GM12878 (cell line): Measurements from ENCODE around the gene FMNL3. TPM values are rescaled to one million over a fixed set of nuclear protein-coding genes. Genes with fewer than 3 reads are reported as not detected.
A peak's percentile ranks its signal among the peaks of the same experiment; 100 is the strongest.

Experiments
- ATAC-seq: fragments of 200-7000 bp; cut with Tn5 transposase; 3 replicates; pipeline ENCODE4 v1.9.1; 2020; ENCODE audit warnings: mild to moderate bottlenecking, moderate library complexity
- BruUV-seq: library from RNA; stranded (reverse); fragments of 400-500 nt; replicated peaks from 2 replicates; lab custom pipeline; 2021; lab: Mats Ljungman, UMichigan
- CTCF ChIA-PET: fragments of 300-600 bp; sonication (Branson Sonifier 250); formaldehyde crosslinking; extraction: SDS; loops from one replicate; lab custom pipeline; 2021; ENCODE audit warnings: inconsistent platforms; lab: Yijun Ruan, JAX
- POLR2A ChIA-PET: fragments of 350-600 bp; formaldehyde crosslinking; extraction: SDS; loops from one replicate; lab custom pipeline; 2021; ENCODE audit warnings: inconsistent platforms; lab: Charles Lee
- RAD21 ChIA-PET: fragments of 300-600 bp; sonication (Branson Sonifier 250); formaldehyde crosslinking; loops from one replicate; lab custom pipeline; 2023; ENCODE audit warnings: antibody characterized with exemption; ENCODE audit not compliant: unreplicated experiment; lab: Charles Lee
- SMC1A ChIA-PET: fragments of 300-600 bp; sonication (Branson Sonifier 250); formaldehyde crosslinking; loops from one replicate; lab custom pipeline; 2023; ENCODE audit not compliant: unreplicated experiment, uncharacterized antibody; lab: Charles Lee
- DNase-seq: peaks from one replicate; pipeline ENCODE4 v3.0.0-alpha.2; 2011; ENCODE audit warnings: low read depth, low spot score
- FAIRE-seq: peaks from 3 replicates; lab custom pipeline; 2011; peaks lifted over from hg19 to GRCh38; lab: Jason Lieb, UNC
- H2AFZ ChIP-seq: 2 replicates; pipeline ENCODE4 v1.6.0; 2011; ENCODE audit warnings: low read depth, low read length, control low read depth; ENCODE audit not compliant: control insufficient read depth
- H3K27ac ChIP-seq: 2 replicates; pipeline ENCODE4 v1.5.1; 2011; ENCODE audit warnings: control low read depth; ENCODE audit not compliant: control insufficient read depth, insufficient read depth
- H3K27me3 ChIP-seq, 2 experiments: replicated peaks in 1 of 2; 2 replicates each; pipeline versions ENCODE4 v1.6.0 to v1.6.1; 2011; ENCODE audit warnings: low read length in 1 of 2; ENCODE audit not compliant: control insufficient read depth in 2 of 2, insufficient read depth in 2 of 2
- H3K36me3 ChIP-seq, 2 experiments: 2 replicates each; pipeline ENCODE4 v1.5.1; 2011; ENCODE audit warnings: low read length in 1 of 2; ENCODE audit not compliant: control insufficient read depth in 2 of 2, insufficient read depth in 2 of 2
- H3K4me1 ChIP-seq: 2 replicates; pipeline ENCODE4 v1.6.1; 2011; ENCODE audit warnings: mild to moderate bottlenecking, low read length, moderate library complexity, mixed read lengths; ENCODE audit not compliant: control insufficient read depth, insufficient read depth
- H3K4me2 ChIP-seq: 2 replicates; pipeline ENCODE4 v1.6.0; 2011; ENCODE audit warnings: control low read depth; ENCODE audit not compliant: control insufficient read depth, insufficient read depth
- H3K4me3 ChIP-seq: fragments of 200-600 bp; sonication (generic); 2 replicates; pipeline ENCODE4 v1.5.1; 2016
- H3K79me2 ChIP-seq: 2 replicates; pipeline ENCODE4 v1.6.0; 2011; ENCODE audit warnings: low read length; ENCODE audit not compliant: control insufficient read depth, insufficient read depth
- H3K9ac ChIP-seq: 2 replicates; pipeline ENCODE4 v1.8.0; 2011; ENCODE audit warnings: low read length, control low read depth, mixed read lengths; ENCODE audit not compliant: control insufficient read depth, insufficient read depth
- H3K9me3 ChIP-seq: replicated peaks from 3 replicates; pipeline ENCODE4 v1.5.1; 2011; ENCODE audit warnings: mild to moderate bottlenecking, low read length; ENCODE audit not compliant: control insufficient read depth, insufficient read depth
- H4K20me1 ChIP-seq: 2 replicates; pipeline ENCODE4 v1.6.0; 2011; ENCODE audit not compliant: control insufficient read depth, insufficient read depth
- ASH2L ChIP-seq: fragments of 300-600, 200-600 bp; sonication (generic); IDR thresholded peaks from 2 replicates; pipeline ENCODE4 v1.6.1; 2017; ENCODE audit warnings: low read depth, mild to moderate bottlenecking, borderline replicate concordance
- BACH1 ChIP-seq: fragments of 450-650 bp; IDR thresholded peaks from 2 replicates; pipeline ENCODE4 v1.6.1; 2017; ENCODE audit warnings: mild to moderate bottlenecking, borderline replicate concordance
- CBFB ChIP-seq: IDR thresholded peaks from 2 replicates; pipeline ENCODE4 v1.6.1; 2016; ENCODE audit warnings: antibody characterized with exemption, low read depth
- GATAD2B ChIP-seq: fragments of 450-650 bp; conservative IDR thresholded peaks from 2 replicates; pipeline ENCODE4 v1.6.1; 2017; ENCODE audit warnings: low read depth, mild to moderate bottlenecking, moderate library complexity
- HCFC1 ChIP-seq: fragments of 150-350 bp; IDR thresholded peaks from 2 replicates; pipeline ENCODE4 v1.6.1; 2014; ENCODE audit warnings: low read length
- KDM1A ChIP-seq: fragments of 200-600 bp; sonication (generic); IDR thresholded peaks from 2 replicates; pipeline ENCODE4 v1.6.1; 2016; ENCODE audit warnings: borderline replicate concordance
- NFYA ChIP-seq: IDR thresholded peaks from 2 replicates; pipeline ENCODE4 v1.6.1; 2011; ENCODE audit warnings: low read depth, mild to moderate bottlenecking, low read length, improper control_type of control experiment, borderline replicate concordance
- NR2C1 ChIP-seq: fragments of 450-650 bp; IDR thresholded peaks from 2 replicates; pipeline ENCODE4 v1.6.1; 2017; ENCODE audit warnings: antibody characterized with exemption, mild to moderate bottlenecking, moderate library complexity
- POLR2A ChIP-seq: IDR thresholded peaks from 2 replicates; pipeline ENCODE4 v1.6.1; 2011; ENCODE audit warnings: low read depth, mild to moderate bottlenecking, low read length
- POLR2AphosphoS5 ChIP-seq: IDR thresholded peaks from 2 replicates; pipeline ENCODE4 v1.6.1; 2011; ENCODE audit warnings: mild to moderate bottlenecking, low read length, inconsistent platforms
- SUPT20H ChIP-seq: IDR thresholded peaks from 2 replicates; pipeline ENCODE4 v1.6.1; 2011; ENCODE audit warnings: low read depth, mild to moderate bottlenecking, low read length, moderate library complexity, borderline replicate concordance; ENCODE audit not compliant: control insufficient read depth
- YBX1 ChIP-seq: fragments of 450-650 bp; IDR thresholded peaks from 2 replicates; pipeline ENCODE4 v1.6.1; 2016; ENCODE audit warnings: antibody characterized with exemption
- ZNF384 ChIP-seq: IDR thresholded peaks from 2 replicates; pipeline ENCODE4 v1.6.1; 2012; ENCODE audit warnings: low read depth, mild to moderate bottlenecking, low read length, improper control_type of control experiment, borderline replicate concordance
- WGBS: methylation state at CpG from one replicate; pipeline ENCODE4 v1.1.6; 2016; ENCODE audit warnings: low lambda C conversion rate; ENCODE audit not compliant: insufficient replicate concordance, insufficient coverage; ENCODE audit errors: missing lambda C conversion rate; 5-methylcytosine and 5-hydroxymethylcytosine counted together
- in situ Hi-C: fragments of 300-500 bp; cut with MboI; formaldehyde crosslinking; loops from 9 replicates; pipeline ENCODE4 v1.14.3; 2018; ENCODE audit warnings: mixed read lengths
- intact Hi-C: fragments of 100-400 bp; cut with micrococcal nuclease; formaldehyde crosslinking; loops from one replicate; pipeline ENCODE4 v1.14.2; 2022; ENCODE audit not compliant: unreplicated experiment
- polyA plus RNA-seq, 11 experiments: library from polyadenylated mRNA; depleted of rRNA in 4 of 11; unstranded in 6 of 11; stranded (reverse) in 5 of 11; fragments of >200 nt; fragmentation: Nextera tagmentation in 4 of 11; fragmentation: Illumina TruSeq in 1 of 11; extraction: Ambion mirVana in 4 of 11; extraction: Trizol in 1 of 11; gene quantifications; 1 replicate in 1 of 11; 2 replicates in 10 of 11; pipeline versions ENCODE4 v1.2.1 to v1.2.3, GENCODE V29; 2011 to 2016; ENCODE audit warnings: inconsistent platforms in 2 of 11, missing spikeins in 2 of 11, low read depth in 1 of 11
- total RNA-seq, 4 experiments: library from RNA; depleted of rRNA in 3 of 4; stranded (reverse); fragments of >200 nt in 3 of 4; fragmentation: Illumina TruSeq in 1 of 4; extraction: Trizol in 1 of 4; gene quantifications; 2 replicates each; pipeline versions ENCODE4 v1.2.1 to v1.2.3, GENCODE V29; 2013 to 2021
- TF ChIP-seq, protein P1 (sequence below): fragments of 150-350 bp; IDR thresholded peaks from 2 replicates; pipeline ENCODE4 v1.6.1; 2016; ENCODE audit warnings: low read depth, low read length
- TF ChIP-seq, protein P2 (sequence below): IDR thresholded peaks from 2 replicates; pipeline ENCODE4 v1.6.1; 2012; ENCODE audit warnings: low read depth, low read length, improper control_type of control experiment
- TF ChIP-seq, protein P3 (sequence below): IDR thresholded peaks from 2 replicates; pipeline ENCODE4 v1.6.1; 2012; ENCODE audit warnings: low read depth, low read length, improper control_type of control experiment
- TF ChIP-seq, protein P4 (sequence below): fragments of 450-650 bp; IDR thresholded peaks from 2 replicates; pipeline ENCODE4 v1.6.1; 2017; ENCODE audit warnings: mild to moderate bottlenecking

The FMNL3 gene
- total and polyA plus RNA-seq, 10 of the 15 experiments (the other 5 are each of a cell fraction or from before 2014, with no cell fraction given): 3.0 to 64.9 (median 30.9) TPM

DNA sequence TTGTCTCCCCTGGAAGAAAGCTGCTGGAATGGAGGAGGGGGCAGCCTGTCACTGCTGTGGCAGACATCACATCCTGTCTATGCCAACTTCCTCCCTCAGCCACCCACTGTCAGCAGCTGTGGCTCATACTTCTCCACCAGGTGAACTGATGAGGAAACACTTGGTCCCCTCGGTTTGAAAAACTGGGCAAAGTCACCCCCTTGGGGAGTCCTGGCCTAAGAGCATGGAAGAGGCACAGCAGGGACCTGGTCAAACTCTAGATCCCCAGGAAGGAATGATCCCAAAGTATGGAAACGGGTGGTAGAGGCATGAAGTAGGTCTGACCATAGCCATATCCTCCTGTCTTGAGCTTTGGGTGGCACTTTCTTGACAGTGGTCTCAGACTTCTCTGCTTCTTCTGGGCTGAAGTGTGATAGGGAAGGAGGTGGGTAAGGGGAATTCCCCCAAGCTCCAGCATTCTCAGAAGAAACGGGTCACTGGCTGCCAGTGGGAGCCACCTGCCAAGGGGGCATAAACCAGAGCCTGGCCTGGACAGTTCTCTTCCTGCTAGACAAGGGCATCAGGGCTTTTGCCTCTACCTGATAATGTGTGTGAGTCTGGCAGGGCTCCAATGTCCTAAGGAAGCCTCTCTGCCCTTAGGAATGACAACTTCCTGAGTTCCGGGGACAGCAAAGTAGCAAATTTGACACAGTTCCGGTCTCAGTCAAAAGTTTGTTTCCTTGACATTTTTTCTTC lies 36.0 kb downstream of the FMNL3 start:
- peak overlapping the region; percentile 33 for H2AFZ ChIP-seq
- peak; percentile 72 for ATAC-seq
- BruUV-seq: no TSS peak
- no peak for TF ChIP-seq ASH2L
- TF ChIP-seq ZNF384: no peak
- TF ChIP-seq, protein P1, sequence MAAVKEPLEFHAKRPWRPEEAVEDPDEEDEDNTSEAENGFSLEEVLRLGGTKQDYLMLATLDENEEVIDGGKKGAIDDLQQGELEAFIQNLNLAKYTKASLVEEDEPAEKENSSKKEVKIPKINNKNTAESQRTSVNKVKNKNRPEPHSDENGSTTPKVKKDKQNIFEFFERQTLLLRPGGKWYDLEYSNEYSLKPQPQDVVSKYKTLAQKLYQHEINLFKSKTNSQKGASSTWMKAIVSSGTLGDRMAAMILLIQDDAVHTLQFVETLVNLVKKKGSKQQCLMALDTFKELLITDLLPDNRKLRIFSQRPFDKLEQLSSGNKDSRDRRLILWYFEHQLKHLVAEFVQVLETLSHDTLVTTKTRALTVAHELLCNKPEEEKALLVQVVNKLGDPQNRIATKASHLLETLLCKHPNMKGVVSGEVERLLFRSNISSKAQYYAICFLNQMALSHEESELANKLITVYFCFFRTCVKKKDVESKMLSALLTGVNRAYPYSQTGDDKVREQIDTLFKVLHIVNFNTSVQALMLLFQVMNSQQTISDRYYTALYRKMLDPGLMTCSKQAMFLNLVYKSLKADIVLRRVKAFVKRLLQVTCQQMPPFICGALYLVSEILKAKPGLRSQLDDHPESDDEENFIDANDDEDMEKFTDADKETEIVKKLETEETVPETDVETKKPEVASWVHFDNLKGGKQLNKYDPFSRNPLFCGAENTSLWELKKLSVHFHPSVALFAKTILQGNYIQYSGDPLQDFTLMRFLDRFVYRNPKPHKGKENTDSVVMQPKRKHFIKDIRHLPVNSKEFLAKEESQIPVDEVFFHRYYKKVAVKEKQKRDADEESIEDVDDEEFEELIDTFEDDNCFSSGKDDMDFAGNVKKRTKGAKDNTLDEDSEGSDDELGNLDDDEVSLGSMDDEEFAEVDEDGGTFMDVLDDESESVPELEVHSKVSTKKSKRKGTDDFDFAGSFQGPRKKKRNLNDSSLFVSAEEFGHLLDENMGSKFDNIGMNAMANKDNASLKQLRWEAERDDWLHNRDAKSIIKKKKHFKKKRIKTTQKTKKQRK: no peak
- TF ChIP-seq, protein P2, sequence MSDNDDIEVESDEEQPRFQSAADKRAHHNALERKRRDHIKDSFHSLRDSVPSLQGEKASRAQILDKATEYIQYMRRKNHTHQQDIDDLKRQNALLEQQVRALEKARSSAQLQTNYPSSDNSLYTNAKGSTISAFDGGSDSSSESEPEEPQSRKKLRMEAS: no peak
- no peak for TF ChIP-seq CBFB
- TF ChIP-seq, protein P3, sequence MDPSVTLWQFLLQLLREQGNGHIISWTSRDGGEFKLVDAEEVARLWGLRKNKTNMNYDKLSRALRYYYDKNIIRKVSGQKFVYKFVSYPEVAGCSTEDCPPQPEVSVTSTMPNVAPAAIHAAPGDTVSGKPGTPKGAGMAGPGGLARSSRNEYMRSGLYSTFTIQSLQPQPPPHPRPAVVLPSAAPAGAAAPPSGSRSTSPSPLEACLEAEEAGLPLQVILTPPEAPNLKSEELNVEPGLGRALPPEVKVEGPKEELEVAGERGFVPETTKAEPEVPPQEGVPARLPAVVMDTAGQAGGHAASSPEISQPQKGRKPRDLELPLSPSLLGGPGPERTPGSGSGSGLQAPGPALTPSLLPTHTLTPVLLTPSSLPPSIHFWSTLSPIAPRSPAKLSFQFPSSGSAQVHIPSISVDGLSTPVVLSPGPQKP: no peak
- TF ChIP-seq POLR2A: peak; percentile 33; the same call in 1 of the 2 replicates
- no peak for TF ChIP-seq HCFC1
- no peak for TF ChIP-seq BACH1
- no peak for TF ChIP-seq NR2C1
- TF ChIP-seq POLR2AphosphoS5: no peak
- TF ChIP-seq SUPT20H: no peak
- no peak for TF ChIP-seq NFYA
- TF ChIP-seq KDM1A: no peak
- TF ChIP-seq YBX1: no peak
- TF ChIP-seq GATAD2B: peak; percentile 61; the same call in 1 of the 2 replicates
- TF ChIP-seq, protein P4, sequence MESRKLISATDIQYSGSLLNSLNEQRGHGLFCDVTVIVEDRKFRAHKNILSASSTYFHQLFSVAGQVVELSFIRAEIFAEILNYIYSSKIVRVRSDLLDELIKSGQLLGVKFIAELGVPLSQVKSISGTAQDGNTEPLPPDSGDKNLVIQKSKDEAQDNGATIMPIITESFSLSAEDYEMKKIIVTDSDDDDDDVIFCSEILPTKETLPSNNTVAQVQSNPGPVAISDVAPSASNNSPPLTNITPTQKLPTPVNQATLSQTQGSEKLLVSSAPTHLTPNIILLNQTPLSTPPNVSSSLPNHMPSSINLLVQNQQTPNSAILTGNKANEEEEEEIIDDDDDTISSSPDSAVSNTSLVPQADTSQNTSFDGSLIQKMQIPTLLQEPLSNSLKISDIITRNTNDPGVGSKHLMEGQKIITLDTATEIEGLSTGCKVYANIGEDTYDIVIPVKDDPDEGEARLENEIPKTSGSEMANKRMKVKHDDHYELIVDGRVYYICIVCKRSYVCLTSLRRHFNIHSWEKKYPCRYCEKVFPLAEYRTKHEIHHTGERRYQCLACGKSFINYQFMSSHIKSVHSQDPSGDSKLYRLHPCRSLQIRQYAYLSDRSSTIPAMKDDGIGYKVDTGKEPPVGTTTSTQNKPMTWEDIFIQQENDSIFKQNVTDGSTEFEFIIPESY: no peak

More for the DNA sequence above, 36.0 kb downstream of the FMNL3 start:
- peaks cover 78% of the 10 kb centered on the region for H3K79me2 ChIP-seq
- 0% methylated on average over 5 of the region's 5 CpGs for WGBS
- intact Hi-C loops (no loop called here), in situ Hi-C loops (no loop called here)
- ChIA-PET RAD21 (interaction anchor here (1.4 to 8.6 kb wide), 5 partner anchors 9 to 33 kb away, joined by 4 to 167 read pairs (median 36); partner anchors contain the start of gene FMNL3), POLR2A (interaction anchor here (1.3 to 10.7 kb wide), 5 partner anchors 9 to 33 kb away, joined by 5 to 166 read pairs (median 48); partner anchors contain the start of gene FMNL3), SMC1A (interaction anchor here (0.9 to 14.9 kb wide), 10 partner anchors 8 to 33 kb away, joined by 3 to 131 read pairs (median 6); partner anchors contain the start of gene FMNL3), CTCF (interaction anchor here (0.9 to 10.3 kb wide), 8 partner anchors 8 to 33 kb away, joined by 3 to 86 read pairs (median 16); partner anchors contain the start of gene FMNL3)
- peaks cover 8 to 10% of the 10 kb centered on the region in 2 experiments; a peak in 3 of 4 replicates for H3K36me3 ChIP-seq
- no peak for DNase-seq
- no peaks in the 10 kb centered on the region for H3K27me3 ChIP-seq
- no peak overlapping the region for H3K4me3 ChIP-seq
- H4K20me1 ChIP-seq: no peaks in the 10 kb centered on the region
- peak; percentile 44 for FAIRE-seq
- H3K9me3 ChIP-seq: no peaks in the 10 kb centered on the region
- peak overlapping the region; percentile 44 for H3K4me2 ChIP-seq
- H3K27ac ChIP-seq: peak overlapping the region; percentile 92
- H3K4me1 ChIP-seq: peaks cover 61% of the 10 kb centered on the region
- peak overlapping the region; percentile 52 for H3K9ac ChIP-seq
